Loucy (cell line): Measurements from ENCODE around the gene INKA1.

Experiments used
- CTCF ChIP-seq: fragments of 200-600 bp; sonication (generic); conservative IDR thresholded peaks from 2 replicates; pipeline ENCODE4 v1.5.1; 2014; ENCODE audit warnings: mild to moderate bottlenecking, antibody characterized with exemption, low read length
- EZH2phosphoT487 ChIP-seq: fragments of 200-600 bp; IDR thresholded peaks from 2 replicates; pipeline ENCODE4 v1.6.1; 2018; ENCODE audit warnings: antibody characterized with exemption, mild to moderate bottlenecking, moderate library complexity, borderline replicate concordance

- TF ChIP-seq CTCF (no peak), EZH2phosphoT487 (no peak)
Observed at GRCh38 chr3:49772703-49773102, 30.4 kb upstream of the INKA1 start.
